Liver (tissue), 3 donors: ENCODE measurements around the gene IL9.

Experiments used
- FOXA2 ChIP-seq: IDR thresholded peaks from 2 replicates; pipeline ENCODE4 v1.6.1; 2016; ENCODE audit warnings: antibody characterized with exemption
- NR2F2 ChIP-seq: IDR thresholded peaks from 2 replicates; pipeline ENCODE4 v1.6.1; 2016; ENCODE audit warnings: antibody characterized with exemption
- SP1 ChIP-seq: IDR thresholded peaks from 2 replicates; pipeline ENCODE4 v1.6.1; 2018; ENCODE audit warnings: antibody characterized with exemption, mild to moderate bottlenecking
- TAF1 ChIP-seq: conservative IDR thresholded peaks from 2 replicates; pipeline ENCODE4 v1.6.1; 2016; ENCODE audit warnings: antibody characterized with exemption, mild to moderate bottlenecking
- TF ChIP-seq, protein P1 (sequence below): IDR thresholded peaks from 2 replicates; pipeline ENCODE4 v1.6.1; 2016; ENCODE audit warnings: antibody characterized with exemption
- TF ChIP-seq, protein P2 (sequence below): fragments of 150-350 bp; IDR thresholded peaks from 2 replicates; pipeline ENCODE4 v1.5.1; 2017; ENCODE audit warnings: improper control_type of control experiment, low read depth, low read length; ENCODE audit not compliant: missing input control
- TF ChIP-seq, protein P3 (sequence below): IDR thresholded peaks from 2 replicates; pipeline ENCODE4 v1.6.1; 2016; ENCODE audit warnings: antibody characterized with exemption, mild to moderate bottlenecking
- TF ChIP-seq, protein P4 (sequence below): IDR thresholded peaks from 2 replicates; pipeline ENCODE4 v1.6.1; 2016; ENCODE audit warnings: antibody characterized with exemption
- donor health status: healthy.
- donor health status: healthy.

DNA sequence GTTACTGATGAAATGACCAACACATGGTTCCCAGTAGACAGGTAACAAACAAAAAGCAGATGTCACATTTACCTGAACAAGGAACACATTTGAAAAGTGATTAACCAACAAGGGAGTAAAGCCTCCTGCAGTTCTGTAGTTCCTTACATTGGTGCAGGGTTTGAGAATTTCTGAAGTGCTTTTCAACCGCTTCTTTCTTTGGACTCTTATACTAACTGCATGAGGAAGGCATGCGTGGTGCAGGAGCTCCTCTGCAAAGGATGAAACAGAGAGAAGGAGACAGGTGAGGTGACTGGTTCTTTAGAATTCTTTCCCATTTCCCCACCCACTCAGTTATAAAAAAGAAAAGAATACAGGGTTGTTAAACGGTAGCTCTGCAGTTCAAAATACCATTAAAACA lies 4.6 kb upstream of the IL9 start:
- TF ChIP-seq TAF1 (no peak), NR2F2 (no peak), FOXA2 (no peak), SP1 (no peak)
- TF ChIP-seq, protein P1, sequence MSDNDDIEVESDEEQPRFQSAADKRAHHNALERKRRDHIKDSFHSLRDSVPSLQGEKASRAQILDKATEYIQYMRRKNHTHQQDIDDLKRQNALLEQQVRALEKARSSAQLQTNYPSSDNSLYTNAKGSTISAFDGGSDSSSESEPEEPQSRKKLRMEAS = no peak
- TF ChIP-seq, protein P2, sequence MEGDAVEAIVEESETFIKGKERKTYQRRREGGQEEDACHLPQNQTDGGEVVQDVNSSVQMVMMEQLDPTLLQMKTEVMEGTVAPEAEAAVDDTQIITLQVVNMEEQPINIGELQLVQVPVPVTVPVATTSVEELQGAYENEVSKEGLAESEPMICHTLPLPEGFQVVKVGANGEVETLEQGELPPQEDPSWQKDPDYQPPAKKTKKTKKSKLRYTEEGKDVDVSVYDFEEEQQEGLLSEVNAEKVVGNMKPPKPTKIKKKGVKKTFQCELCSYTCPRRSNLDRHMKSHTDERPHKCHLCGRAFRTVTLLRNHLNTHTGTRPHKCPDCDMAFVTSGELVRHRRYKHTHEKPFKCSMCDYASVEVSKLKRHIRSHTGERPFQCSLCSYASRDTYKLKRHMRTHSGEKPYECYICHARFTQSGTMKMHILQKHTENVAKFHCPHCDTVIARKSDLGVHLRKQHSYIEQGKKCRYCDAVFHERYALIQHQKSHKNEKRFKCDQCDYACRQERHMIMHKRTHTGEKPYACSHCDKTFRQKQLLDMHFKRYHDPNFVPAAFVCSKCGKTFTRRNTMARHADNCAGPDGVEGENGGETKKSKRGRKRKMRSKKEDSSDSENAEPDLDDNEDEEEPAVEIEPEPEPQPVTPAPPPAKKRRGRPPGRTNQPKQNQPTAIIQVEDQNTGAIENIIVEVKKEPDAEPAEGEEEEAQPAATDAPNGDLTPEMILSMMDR = no peak
- TF ChIP-seq, protein P3, sequence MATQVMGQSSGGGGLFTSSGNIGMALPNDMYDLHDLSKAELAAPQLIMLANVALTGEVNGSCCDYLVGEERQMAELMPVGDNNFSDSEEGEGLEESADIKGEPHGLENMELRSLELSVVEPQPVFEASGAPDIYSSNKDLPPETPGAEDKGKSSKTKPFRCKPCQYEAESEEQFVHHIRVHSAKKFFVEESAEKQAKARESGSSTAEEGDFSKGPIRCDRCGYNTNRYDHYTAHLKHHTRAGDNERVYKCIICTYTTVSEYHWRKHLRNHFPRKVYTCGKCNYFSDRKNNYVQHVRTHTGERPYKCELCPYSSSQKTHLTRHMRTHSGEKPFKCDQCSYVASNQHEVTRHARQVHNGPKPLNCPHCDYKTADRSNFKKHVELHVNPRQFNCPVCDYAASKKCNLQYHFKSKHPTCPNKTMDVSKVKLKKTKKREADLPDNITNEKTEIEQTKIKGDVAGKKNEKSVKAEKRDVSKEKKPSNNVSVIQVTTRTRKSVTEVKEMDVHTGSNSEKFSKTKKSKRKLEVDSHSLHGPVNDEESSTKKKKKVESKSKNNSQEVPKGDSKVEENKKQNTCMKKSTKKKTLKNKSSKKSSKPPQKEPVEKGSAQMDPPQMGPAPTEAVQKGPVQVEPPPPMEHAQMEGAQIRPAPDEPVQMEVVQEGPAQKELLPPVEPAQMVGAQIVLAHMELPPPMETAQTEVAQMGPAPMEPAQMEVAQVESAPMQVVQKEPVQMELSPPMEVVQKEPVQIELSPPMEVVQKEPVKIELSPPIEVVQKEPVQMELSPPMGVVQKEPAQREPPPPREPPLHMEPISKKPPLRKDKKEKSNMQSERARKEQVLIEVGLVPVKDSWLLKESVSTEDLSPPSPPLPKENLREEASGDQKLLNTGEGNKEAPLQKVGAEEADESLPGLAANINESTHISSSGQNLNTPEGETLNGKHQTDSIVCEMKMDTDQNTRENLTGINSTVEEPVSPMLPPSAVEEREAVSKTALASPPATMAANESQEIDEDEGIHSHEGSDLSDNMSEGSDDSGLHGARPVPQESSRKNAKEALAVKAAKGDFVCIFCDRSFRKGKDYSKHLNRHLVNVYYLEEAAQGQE = no peak
- TF ChIP-seq, protein P4, sequence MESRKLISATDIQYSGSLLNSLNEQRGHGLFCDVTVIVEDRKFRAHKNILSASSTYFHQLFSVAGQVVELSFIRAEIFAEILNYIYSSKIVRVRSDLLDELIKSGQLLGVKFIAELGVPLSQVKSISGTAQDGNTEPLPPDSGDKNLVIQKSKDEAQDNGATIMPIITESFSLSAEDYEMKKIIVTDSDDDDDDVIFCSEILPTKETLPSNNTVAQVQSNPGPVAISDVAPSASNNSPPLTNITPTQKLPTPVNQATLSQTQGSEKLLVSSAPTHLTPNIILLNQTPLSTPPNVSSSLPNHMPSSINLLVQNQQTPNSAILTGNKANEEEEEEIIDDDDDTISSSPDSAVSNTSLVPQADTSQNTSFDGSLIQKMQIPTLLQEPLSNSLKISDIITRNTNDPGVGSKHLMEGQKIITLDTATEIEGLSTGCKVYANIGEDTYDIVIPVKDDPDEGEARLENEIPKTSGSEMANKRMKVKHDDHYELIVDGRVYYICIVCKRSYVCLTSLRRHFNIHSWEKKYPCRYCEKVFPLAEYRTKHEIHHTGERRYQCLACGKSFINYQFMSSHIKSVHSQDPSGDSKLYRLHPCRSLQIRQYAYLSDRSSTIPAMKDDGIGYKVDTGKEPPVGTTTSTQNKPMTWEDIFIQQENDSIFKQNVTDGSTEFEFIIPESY = no peak
